ENCODE results near the gene PLXNA4. TPM values are rescaled to one million over a fixed set of nuclear protein-coding genes. Genes with fewer than 3 reads are reported as not detected.

The PLXNA4 gene
- total and polyA plus RNA-seq, 9 of the 15 experiments (the other 6 are each of a cell fraction or from before 2014, with no cell fraction given) = under 0.01 to 0.09 TPM; not detected in 7

- TF ChIP-seq KLF6 (CRISPR knock-in tag; IDR thresholded peaks at IDR 0.05; ENCODE audit: borderline replicate concordance) = no peak
- TF ChIP-seq KLF13 (tag; IDR thresholded peaks at IDR 0.05; ENCODE audit: borderline replicate concordance, low read depth) = no peak
- 0 out of 2 replicates have a peak, but pooled peaks have one; percentile 27 for TF ChIP-seq GABPA (tag; conservative IDR thresholded peaks at IDR 0.05; ENCODE audit: low read depth)
- no peak for TF ChIP-seq PHF21A (IDR thresholded peaks at IDR 0.05; ENCODE audit: borderline replicate concordance, low read depth)
- TF ChIP-seq CBFA2T2 (conservative IDR thresholded peaks at IDR 0.05) = peak; percentile 87
- peak; percentile 100 for TF ChIP-seq TFAP4 (CRISPR knock-in tag; IDR thresholded peaks at IDR 0.05; ENCODE audit: borderline replicate concordance)
- TF ChIP-seq ZBTB5 (IDR thresholded peaks at IDR 0.05) = no peak
- peak; percentile 47; the same call in 1 of the 2 replicates for TF ChIP-seq ZNF584 (CRISPR knock-in tag; IDR thresholded peaks at IDR 0.05; ENCODE audit: low read depth)
- no peak for TF ChIP-seq ZNF707 (CRISPR knock-in tag; conservative IDR thresholded peaks at IDR 0.05)
- TF ChIP-seq ZC3H8 (IDR thresholded peaks at IDR 0.05) = no peak
- TF ChIP-seq HNRNPLL (IDR thresholded peaks at IDR 0.05; ENCODE audit: low read depth, low read length, poor library complexity, severe bottlenecking) = no peak
- peak; percentile 55; the same call in 1 of the 2 replicates for TF ChIP-seq GATA2 (CRISPR knock-in tag; IDR thresholded peaks at IDR 0.05)
- TF ChIP-seq ZNF76 (CRISPR knock-in tag; IDR thresholded peaks at IDR 0.05; ENCODE audit: borderline replicate concordance) = no peak
- TF ChIP-seq SAFB2 (IDR thresholded peaks at IDR 0.05; ENCODE audit: borderline replicate concordance, low read depth, low read length, severe bottlenecking) = no peak
- peak; percentile 58; the same call in 1 of the 2 replicates for TF ChIP-seq PHB2 (IDR thresholded peaks at IDR 0.05; ENCODE audit: low read depth)
- peak; percentile 86 for TF ChIP-seq RNF2 (IDR thresholded peaks at IDR 0.05)
- peak; percentile 97 for TF ChIP-seq PML (IDR thresholded peaks at IDR 0.05; ENCODE audit: low read length)
- TF ChIP-seq ZNF212 (CRISPR knock-in tag; IDR thresholded peaks at IDR 0.05) = peak; percentile 55; the same call in 1 of the 2 replicates
- TF ChIP-seq BACH1 (tag; IDR thresholded peaks at IDR 0.05) = no peak
- no peak for TF ChIP-seq ZNF444 (CRISPR knock-in tag; IDR thresholded peaks at IDR 0.05)
- no peak for TF ChIP-seq ZSCAN32 (CRISPR knock-in tag; IDR thresholded peaks at IDR 0.05)
- TF ChIP-seq MECOM (CRISPR knock-in tag; IDR thresholded peaks at IDR 0.05) = no peak
- TF ChIP-seq BRF1 (IDR thresholded peaks at IDR 0.05; ENCODE audit: borderline replicate concordance, extremely low read depth, insufficient read length) = no peak
- TF ChIP-seq BRD9 (IDR thresholded peaks at IDR 0.05; ENCODE audit: low read depth, partially characterized antibody) = no peak
- TF ChIP-seq ZEB2 (IDR thresholded peaks at IDR 0.05) = no peak
- no peak for TF ChIP-seq ZNF445 (CRISPR knock-in tag; IDR thresholded peaks at IDR 0.05; ENCODE audit: low read depth)
- no peak for TF ChIP-seq GTF2F1 (IDR thresholded peaks at IDR 0.05; ENCODE audit: low read depth, low read length)
- no peak for TF ChIP-seq ZNF197 (CRISPR knock-in tag; IDR thresholded peaks at IDR 0.05; ENCODE audit: low read depth)
- TF ChIP-seq ELF1 (tag; IDR thresholded peaks at IDR 0.05) = 0 out of 2 replicates have a peak, but pooled peaks have one; percentile 22
- no peak for TF ChIP-seq ZNF830 (CRISPR knock-in tag; IDR thresholded peaks at IDR 0.05)
- no peak for TF ChIP-seq COPS2 (conservative IDR thresholded peaks at IDR 0.05)
Observed at GRCh38 chr7:132489776-132490237, 86.5 kb downstream of the PLXNA4 start (continued).
